GM19463 (cell line): ENCODE results near the gene CNR1.

Experiments
- ATAC-seq: cut with Tn5 transposase; IDR thresholded peaks from one replicate; pipeline ENCODE4 v1.9.1; 2021; ENCODE audit warnings: mild to moderate bottlenecking, moderate library complexity; ENCODE audit not compliant: unreplicated experiment

The CNR1 gene

GRCh38 chr6:88144637-88145297 is 21.4 kb downstream of the CNR1 start:
- ATAC-seq, result no peak

- ATAC-seq, result no peak
Measured at GRCh38 chr6:88143421-88144157, 22.6 kb downstream of the CNR1 start.

- no peak for ATAC-seq
Measured at GRCh38 chr6:88142297-88142668, 23.9 kb downstream of the CNR1 start.

GRCh38 chr6:88141561-88142296 is 24.4 kb downstream of the CNR1 start:
- peak; percentile 90 for ATAC-seq

- no peak for ATAC-seq
Measured at GRCh38 chr6:88137915-88138314, 28.2 kb downstream of the CNR1 start.

- ATAC-seq, result peak; percentile 78
Measured at GRCh38 chr6:88135578-88136114, 30.5 kb downstream of the CNR1 start.

GRCh38 chr6:88134575-88134974 is 31.6 kb downstream of the CNR1 start:
- no peak for ATAC-seq

GRCh38 chr6:88133718-88134117 is 32.4 kb downstream of the CNR1 start:
- no peak for ATAC-seq

- ATAC-seq, result no peak
Measured at GRCh38 chr6:88124925-88125557, 41.1 kb downstream of the CNR1 start.

GRCh38 chr6:88120635-88121034 is 45.5 kb downstream of the CNR1 start:
- ATAC-seq, result no peak

GRCh38 chr6:88119769-88120168 is 46.4 kb downstream of the CNR1 start:
- no peak for ATAC-seq

- no peak for ATAC-seq
Measured at GRCh38 chr6:88116276-88116675, 49.9 kb downstream of the CNR1 start.

- no peak for ATAC-seq
Measured at GRCh38 chr6:88115307-88115706, 50.8 kb downstream of the CNR1 start.

- peak; percentile 78 for ATAC-seq
Measured at GRCh38 chr6:88114838-88115237, 51.3 kb downstream of the CNR1 start.

- no peak for ATAC-seq
Measured at GRCh38 chr6:88111991-88112390, 54.2 kb downstream of the CNR1 start.

GRCh38 chr6:88107241-88107640 is 58.9 kb downstream of the CNR1 start:
- ATAC-seq, result no peak

GRCh38 chr6:88105741-88106340 is 60.3 kb downstream of the CNR1 start:
- ATAC-seq, result no peak
